Measurements from ENCODE around the gene GPR68. TPM values are rescaled to one million over a fixed set of nuclear protein-coding genes. Genes with fewer than 3 reads are reported as not detected.

GPR68 gene
- total RNA-seq, 1 experiment from 2014 or later = 0.28 TPM

- no peak for TF ChIP-seq REST (IDR thresholded peaks at IDR 0.05; ENCODE audit: insufficient read depth in 1 of 2, low read depth in 2 of 2, low read length in 1 of 2)
- Histone ChIP-seq H3K4me1 (ENCODE audit: control insufficient read depth, insufficient read depth, low read length) (no peaks in the 10 kb centered on the region), H3K27me3 (ENCODE audit: control insufficient read depth, insufficient read depth, low read length) (no peaks in the 10 kb centered on the region), H3K27ac (ENCODE audit: low read length) (no peak overlapping the region), H3K9me3 (ENCODE audit: control insufficient read depth, insufficient read depth, low read depth, low read length) (no peaks in the 10 kb centered on the region), H3K36me3 (ENCODE audit: control insufficient read depth, insufficient read depth, low read length) (no peaks in the 10 kb centered on the region), H3K4me3 (ENCODE audit: low read depth in 2 of 2, low read length in 2 of 2) (no peak overlapping the region)
- DNase-seq (ENCODE audit: low read depth, low spot score) = no peak
- POLR2A ChIA-PET = no interaction called here
- CTCF ChIA-PET = no interaction called here
- no TSS peak for BruUV-seq (replicated peaks)
- in situ Hi-C loops (cut with HindIII; ENCODE audit: low pct_unique_long_range_greater_than_20kb, low sequenced_read_pairs) = no loop called here
- no peak for ATAC-seq
- intact Hi-C loops (cut with micrococcal nuclease; ENCODE audit: unreplicated experiment) = no loop called here
Measured at GRCh38 chr14:91291786-91292405, 47.4 kb upstream of the GPR68 start.

- H3K4me3 ChIP-seq (ENCODE audit: low read depth in 2 of 2, low read length in 2 of 2) = no peak overlapping the region
- intact Hi-C loops (cut with micrococcal nuclease; ENCODE audit: unreplicated experiment) (no loop called here), in situ Hi-C loops (cut with HindIII; ENCODE audit: low pct_unique_long_range_greater_than_20kb, low sequenced_read_pairs) (no loop called here)
- no TSS peak for BruUV-seq (replicated peaks)
- DNase-seq (ENCODE audit: low read depth, low spot score) (no peak), ATAC-seq (no peak)
- no peak for TF ChIP-seq REST (IDR thresholded peaks at IDR 0.05; ENCODE audit: insufficient read depth in 1 of 2, low read depth in 2 of 2, low read length in 1 of 2)
- TF ChIP-seq TCF7L2 (IDR thresholded peaks at IDR 0.05; ENCODE audit: low read depth, low read length) = no peak
- H3K4me1 ChIP-seq (ENCODE audit: control insufficient read depth, insufficient read depth, low read length) = no peaks in the 10 kb centered on the region
- POLR2A ChIA-PET = interaction anchor here (0.6 kb wide), 1 partner anchor 574 kb away, joined by 3 read pairs; no protein-coding TSS in a partner anchor
- no peaks in the 10 kb centered on the region for H3K27me3 ChIP-seq (ENCODE audit: control insufficient read depth, insufficient read depth, low read length)
- H3K36me3 ChIP-seq (ENCODE audit: control insufficient read depth, insufficient read depth, low read length) = no peaks in the 10 kb centered on the region
- no peaks in the 10 kb centered on the region for H3K9me3 ChIP-seq (ENCODE audit: control insufficient read depth, insufficient read depth, low read depth, low read length)
- CTCF ChIA-PET = no interaction called here
- H3K27ac ChIP-seq (ENCODE audit: low read length) = no peak overlapping the region
Measured at GRCh38 chr14:91290986-91291385, 46.5 kb upstream of the GPR68 start.

- Histone ChIP-seq H3K4me1 (ENCODE audit: control insufficient read depth, insufficient read depth, low read length) (no peaks in the 10 kb centered on the region), H3K27ac (ENCODE audit: low read length) (no peak overlapping the region), H3K9me3 (ENCODE audit: control insufficient read depth, insufficient read depth, low read depth, low read length) (no peaks in the 10 kb centered on the region), H3K27me3 (ENCODE audit: control insufficient read depth, insufficient read depth, low read length) (no peaks in the 10 kb centered on the region), H3K36me3 (ENCODE audit: control insufficient read depth, insufficient read depth, low read length) (no peaks in the 10 kb centered on the region), H3K4me3 (ENCODE audit: low read depth in 2 of 2, low read length in 2 of 2) (no peak overlapping the region)
- no peak for ATAC-seq
- TF ChIP-seq REST (IDR thresholded peaks at IDR 0.05; ENCODE audit: insufficient read depth in 1 of 2, low read depth in 2 of 2, low read length in 1 of 2) = no peak
- TF ChIP-seq TCF7L2 (IDR thresholded peaks at IDR 0.05; ENCODE audit: low read depth, low read length) = no peak
- no peak for TF ChIP-seq SIN3A (IDR thresholded peaks at IDR 0.05; ENCODE audit: borderline replicate concordance, insufficient read depth, low read depth, low read length)
- no peak for TF ChIP-seq POLR2AphosphoS5 (IDR thresholded peaks at IDR 0.05; ENCODE audit: low read depth, low read length)
- TF ChIP-seq CTCF (IDR thresholded peaks at IDR 0.05) = no peak
- POLR2A ChIA-PET = no interaction called here
- in situ Hi-C loops (cut with HindIII; ENCODE audit: low pct_unique_long_range_greater_than_20kb, low sequenced_read_pairs) = no loop called here
- no TSS peak for BruUV-seq (replicated peaks)
- DNase-seq (ENCODE audit: low read depth, low spot score) = no peak
- intact Hi-C loops (cut with micrococcal nuclease; ENCODE audit: unreplicated experiment) = no loop called here
- CTCF ChIA-PET = no interaction called here
Measured at GRCh38 chr14:91289464-91289863, 45.0 kb upstream of the GPR68 start.

Data from Panc1 (cell line).